ENCODE measurements around the gene RASAL1.

Gene RASAL1

DNA sequence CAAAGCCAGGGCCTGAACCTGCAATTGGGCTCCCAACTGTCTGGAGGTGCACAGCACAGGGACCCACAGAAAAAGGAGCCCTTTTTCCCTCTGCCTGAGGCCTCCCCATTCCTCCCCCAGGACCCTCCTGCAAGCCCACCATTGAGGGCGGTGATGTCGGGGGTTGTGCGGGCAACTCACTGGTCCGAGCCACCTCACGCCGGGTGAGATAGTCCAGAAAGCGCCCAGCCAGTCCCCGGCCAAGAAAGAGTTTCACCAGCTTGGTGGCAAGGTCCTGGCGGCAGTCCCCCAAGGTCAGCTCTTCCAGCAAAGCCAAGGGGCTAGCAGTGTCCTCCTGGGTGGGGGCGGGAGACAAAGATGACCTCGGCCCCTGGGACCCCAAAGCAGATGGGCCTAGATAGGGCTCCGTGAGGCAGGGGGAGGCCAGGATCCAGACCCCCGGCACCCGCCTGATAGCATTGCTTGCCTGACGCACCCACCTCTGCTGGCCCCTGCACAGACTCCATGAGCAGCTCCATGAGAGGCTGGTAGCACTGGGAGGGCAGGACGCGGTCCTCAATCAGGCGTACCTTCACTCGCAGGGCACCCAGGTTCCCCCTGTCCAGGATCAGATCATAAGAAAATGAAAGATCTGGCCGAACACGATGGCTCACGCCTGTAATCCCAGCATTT lies 20.0 kb downstream of the RASAL1 start:
- DNase-seq = no peak

- DNase-seq = no peak
Observed at GRCh38 chr12:113114447-113115178, 20.9 kb downstream of the RASAL1 start.

DNA sequence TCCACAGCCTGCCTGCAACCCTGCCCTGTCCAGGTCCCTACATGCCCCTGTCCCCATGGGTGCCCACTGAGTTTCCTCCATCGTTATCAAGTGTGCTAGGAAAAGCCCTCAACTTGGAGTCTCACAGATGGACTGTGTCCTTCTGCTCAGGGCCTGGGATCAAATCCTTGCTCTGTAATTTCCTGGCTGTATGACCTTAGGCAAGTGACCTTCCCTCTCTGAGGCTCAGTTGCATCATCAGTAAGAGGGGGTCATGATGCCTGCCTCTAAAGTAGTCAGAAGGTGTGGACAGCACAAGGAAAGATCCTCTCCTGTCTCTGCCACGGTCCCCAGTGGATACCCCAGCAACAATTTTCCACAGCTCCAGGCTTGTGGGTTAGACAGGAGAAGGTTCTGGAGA lies 22.2 kb downstream of the RASAL1 start:
- no peak for DNase-seq

- no peak for DNase-seq
Observed at GRCh38 chr12:113112043-113112899, 23.3 kb downstream of the RASAL1 start.

GRCh38 chr12:113111247-113111646 lies 24.3 kb downstream of the RASAL1 start:
- DNase-seq = no peak

DNA sequence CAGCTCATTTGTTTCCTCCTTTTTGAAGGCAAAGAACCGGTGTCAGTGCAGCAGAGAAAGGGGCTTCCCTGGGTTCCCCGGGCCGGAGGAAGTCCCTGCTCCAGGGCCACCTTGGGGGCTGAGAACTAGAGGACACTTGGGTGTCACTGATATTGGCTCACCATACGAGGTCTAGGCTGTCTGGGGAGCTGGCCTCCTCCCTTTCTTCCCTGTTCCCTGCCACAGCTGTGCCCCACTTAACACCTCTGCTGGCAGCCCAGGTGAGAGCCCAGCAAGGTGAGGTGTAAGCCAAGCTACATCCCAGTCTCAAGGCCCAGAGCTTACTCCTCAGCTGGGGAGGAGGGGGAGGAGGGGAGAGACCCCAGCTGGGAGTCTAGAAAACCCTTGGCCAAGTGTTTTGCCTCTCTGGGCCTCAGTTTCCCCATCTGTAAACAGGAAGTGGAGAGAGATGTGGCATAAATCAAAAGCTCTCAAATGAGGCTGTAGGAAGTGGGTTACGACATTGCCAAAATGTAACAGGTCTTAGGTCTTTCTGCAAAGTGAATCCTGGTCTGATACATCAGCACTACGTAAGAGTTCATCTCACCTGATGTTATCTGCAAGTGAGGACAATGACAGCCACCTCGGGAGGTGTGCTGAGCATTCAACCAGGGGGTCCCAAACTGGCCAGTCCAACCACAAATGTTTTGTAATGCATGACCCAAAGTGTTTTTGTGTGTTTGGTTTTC lies 25.5 kb downstream of the RASAL1 start:
- no peak for DNase-seq

GRCh38 chr12:113109360-113109759 lies 26.2 kb downstream of the RASAL1 start:
- no peak for DNase-seq

DNA sequence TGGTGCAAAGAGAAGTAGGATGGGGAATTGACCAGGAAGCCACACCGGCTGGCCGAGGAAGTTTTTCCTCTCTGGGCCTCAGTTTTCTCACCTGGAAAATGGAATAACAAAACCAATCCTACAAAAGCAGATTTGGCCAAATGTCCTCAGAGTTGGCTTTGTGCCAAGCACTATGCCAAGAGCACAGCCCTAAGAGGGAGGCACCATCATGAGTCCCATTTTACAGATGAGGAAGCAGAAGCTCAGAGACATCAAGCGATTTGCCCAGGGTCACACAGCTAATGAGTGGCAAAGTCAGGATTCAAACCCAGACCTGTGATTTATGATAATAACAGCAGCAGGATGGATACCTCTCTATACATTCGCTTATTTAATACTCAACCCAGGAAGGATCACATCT lies 27.3 kb downstream of the RASAL1 start:
- DNase-seq = no peak

- DNase-seq = no peak
Observed at GRCh38 chr12:113106361-113106760, 29.2 kb downstream of the RASAL1 start.

- DNase-seq = no peak
Observed at GRCh38 chr12:113105606-113106271, 29.8 kb downstream of the RASAL1 start.

- DNase-seq = no peak
Observed at GRCh38 chr12:113104953-113105510, 30.5 kb downstream of the RASAL1 start.

DNA sequence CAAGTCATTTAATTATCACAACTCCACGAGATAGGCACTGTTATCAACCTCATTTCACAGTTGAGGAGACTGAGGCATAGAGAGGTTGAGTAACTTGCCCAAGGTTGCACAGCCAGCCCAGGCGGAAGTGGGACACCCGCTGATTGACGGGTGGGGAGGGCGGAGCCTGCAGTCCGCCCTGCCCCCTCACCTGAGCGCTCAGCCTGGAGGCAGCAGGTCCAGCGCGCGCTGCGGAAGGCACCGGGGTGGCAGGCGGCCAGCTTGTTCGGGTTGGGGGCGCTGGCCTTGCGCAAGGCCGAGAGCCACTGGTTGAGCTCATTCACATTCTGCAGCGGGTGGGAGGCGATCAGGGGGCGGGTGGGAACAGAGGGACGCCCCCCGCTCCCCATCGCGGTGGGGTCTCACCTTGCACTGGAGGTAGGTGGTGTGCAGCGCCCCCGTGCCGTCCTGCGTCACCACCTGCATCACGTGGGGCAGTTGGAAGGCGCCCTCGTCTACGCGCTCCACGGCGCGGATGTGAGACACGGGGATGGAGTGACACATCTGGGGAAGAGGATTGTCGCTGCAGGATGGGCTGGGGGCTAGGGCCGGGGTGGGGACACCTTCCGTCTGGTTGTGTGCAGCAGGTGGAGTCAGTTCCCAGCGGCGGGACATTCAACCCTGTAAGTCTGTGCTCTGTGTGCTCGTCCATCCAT lies 31.7 kb downstream of the RASAL1 start:
- no peak for DNase-seq

- no peak for DNase-seq
Observed at GRCh38 chr12:113102811-113103210, 32.8 kb downstream of the RASAL1 start.

GRCh38 chr12:113101751-113102150 lies 33.8 kb downstream of the RASAL1 start:
- DNase-seq = no peak

- DNase-seq = no peak
Observed at GRCh38 chr12:113099764-113100163, 35.8 kb downstream of the RASAL1 start.

DNA sequence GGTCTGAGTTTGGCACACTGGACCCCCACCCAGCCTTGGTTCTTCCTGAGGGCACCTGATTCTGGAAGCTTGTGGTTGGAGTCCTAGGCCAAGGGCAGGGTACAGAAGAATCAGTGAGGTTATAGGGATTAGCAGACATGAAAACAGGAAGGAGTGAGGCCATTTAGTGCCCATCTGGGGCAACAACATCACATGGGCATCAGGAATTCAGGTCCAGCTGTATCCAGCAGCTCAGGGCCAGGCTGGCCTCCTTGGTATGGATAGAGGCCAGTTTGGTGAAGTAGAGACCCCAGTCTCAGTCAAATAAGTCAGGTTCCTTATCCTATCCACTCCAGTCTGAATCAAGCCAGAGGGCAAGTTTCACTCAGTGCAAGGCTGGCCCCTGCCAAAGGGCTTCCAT lies 36.2 kb downstream of the RASAL1 start:
- DNase-seq = no peak

GRCh38 chr12:113098441-113099028 lies 37.0 kb downstream of the RASAL1 start:
- DNase-seq = peak; percentile 64

DNA sequence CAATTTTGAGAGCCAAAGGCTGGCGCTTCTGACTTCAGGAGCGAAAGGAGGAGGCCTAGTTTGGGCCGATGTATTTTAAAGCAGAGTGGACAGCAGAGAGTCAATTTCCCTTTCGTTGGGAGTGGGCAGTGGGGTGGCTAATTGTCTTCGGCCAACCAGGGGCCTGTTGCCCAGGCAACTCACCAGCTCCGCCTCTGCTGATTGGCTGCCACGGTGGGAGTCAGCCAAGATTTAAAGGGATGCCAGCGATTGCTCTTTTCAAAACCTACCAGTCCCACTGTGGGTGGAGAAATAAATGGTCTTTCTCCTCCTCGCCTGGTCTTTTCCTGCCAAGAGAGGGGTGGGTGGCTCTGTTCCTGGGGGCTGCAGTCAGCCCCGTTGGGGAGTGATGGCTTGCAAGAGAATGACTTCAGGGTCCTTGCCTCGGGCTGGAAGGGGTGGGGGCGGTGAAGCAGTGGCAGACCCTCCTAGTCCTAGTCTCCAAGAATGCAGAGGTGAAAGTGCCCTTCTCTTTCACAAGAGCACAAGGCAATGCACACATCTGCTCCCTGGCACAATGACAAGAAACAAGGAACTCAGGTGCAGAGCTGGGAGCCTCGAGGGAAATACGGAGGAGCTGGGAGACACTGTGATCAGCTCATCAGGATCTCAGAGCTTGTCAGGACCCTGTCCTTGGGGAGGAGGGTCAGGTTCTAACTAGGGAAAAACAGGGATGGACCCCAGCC lies 37.7 kb downstream of the RASAL1 start:
- no peak for DNase-seq

DNA sequence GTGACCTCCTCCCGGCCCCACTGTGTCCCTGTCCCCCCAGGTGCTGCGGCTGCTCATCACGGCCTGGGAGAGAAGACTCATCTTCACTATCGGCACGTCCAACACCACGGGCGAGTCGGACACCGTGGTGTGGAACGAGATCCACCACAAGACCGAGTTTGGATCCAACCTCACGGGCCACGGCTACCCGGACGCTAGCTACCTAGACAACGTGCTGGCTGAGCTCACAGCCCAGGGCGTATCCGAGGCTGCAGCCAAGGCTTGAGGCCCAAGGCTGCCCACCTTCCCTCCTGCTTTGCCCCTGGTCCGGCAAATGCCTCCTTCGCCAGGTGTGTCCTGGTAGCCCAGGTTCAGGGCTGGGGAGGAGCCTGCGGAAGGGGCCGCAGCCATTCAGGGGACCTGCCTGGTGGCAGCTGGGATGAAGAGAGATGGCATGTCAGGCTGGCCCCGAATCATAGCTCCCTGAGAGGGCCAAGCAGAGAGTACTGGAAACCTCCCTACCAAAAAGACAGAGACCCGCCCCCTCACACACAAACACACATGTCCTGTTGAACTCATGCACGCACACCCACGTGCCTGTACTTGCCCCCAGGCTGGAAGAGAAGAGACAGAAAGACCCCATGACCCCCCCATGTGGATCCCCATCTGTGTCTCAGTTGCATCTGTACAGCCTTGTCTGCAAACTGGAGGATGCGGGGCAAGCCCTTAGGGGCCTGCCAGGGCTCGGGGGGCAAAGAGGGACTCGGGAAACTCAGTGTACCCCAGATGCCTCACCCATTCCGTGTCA lies 38.7 kb downstream of the RASAL1 start:
- no peak for DNase-seq

DNA sequence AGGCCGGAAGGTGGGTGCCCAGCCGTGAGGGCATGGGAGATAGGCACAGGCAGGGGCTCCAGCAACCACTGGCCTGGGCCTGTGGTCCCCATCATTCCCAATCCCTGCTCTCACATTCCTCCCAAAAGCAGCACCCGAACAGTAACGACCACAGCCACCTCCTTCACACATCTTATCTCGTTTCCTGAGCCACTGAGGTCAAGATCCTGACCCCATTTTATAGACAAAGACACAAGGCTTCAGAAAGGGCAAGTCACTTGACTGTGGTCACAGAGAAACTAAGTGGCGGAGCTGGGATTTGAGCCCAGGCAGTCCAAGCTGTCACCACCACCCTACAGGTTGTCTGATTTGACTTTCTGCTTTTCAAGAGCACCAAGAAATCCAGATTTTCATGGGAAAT lies 40.2 kb downstream of the RASAL1 start:
- DNase-seq = no peak

All from fibroblast of skin of right quadriceps (primary cell).